Activated CD4-positive, alpha-beta T cell treated with anti-CD3 and anti-CD28 coated beads for 36 hours (primary cell): ENCODE data around the gene IDH3B. TPM values are rescaled to one million over a fixed set of nuclear protein-coding genes. Genes with fewer than 3 reads are reported as not detected.

Experiments used
- ATAC-seq: fragments of 200-7000 bp; cut with Tn5 transposase; one replicate; pipeline ENCODE4 v1.10.0; 2021; ENCODE audit warnings: mild to moderate bottlenecking, moderate library complexity
- CTCF ChIA-PET: fragments of 350-600 bp; sonication (Branson Sonifier 250); formaldehyde crosslinking; loops from one replicate; lab custom pipeline; 2021; ENCODE audit warnings: antibody characterized with exemption; lab: Charles Lee
- POLR2A ChIA-PET: fragments of 350-600 bp; sonication (Branson Sonifier 250); formaldehyde crosslinking; loops from one replicate; lab custom pipeline; 2021; ENCODE audit warnings: antibody characterized with exemption, inconsistent platforms; lab: Charles Lee
- DNase-seq: peaks from one replicate; pipeline ENCODE4 v3.0.0-alpha.2; 2020
- H3K27ac Mint-ChIP-seq: one replicate; pipeline ENCODE4 v1.8.0; 2021; ENCODE audit warnings: mixed read lengths
- H3K27me3 Mint-ChIP-seq: one replicate; pipeline ENCODE4 v1.8.0; 2021; ENCODE audit warnings: mixed read lengths
- H3K36me3 Mint-ChIP-seq: one replicate; pipeline ENCODE4 v1.8.0; 2021; ENCODE audit warnings: low read depth, mixed read lengths
- H3K4me1 Mint-ChIP-seq: one replicate; pipeline ENCODE4 v1.8.0; 2021; ENCODE audit warnings: mixed read lengths
- H3K4me3 Mint-ChIP-seq: one replicate; pipeline ENCODE4 v1.8.0; 2021; ENCODE audit warnings: mild to moderate bottlenecking, moderate library complexity, mixed read lengths
- H3K9me3 Mint-ChIP-seq: one replicate; pipeline ENCODE4 v1.8.0; 2021; ENCODE audit warnings: low read depth, mixed read lengths
- intact Hi-C, 2 experiments: fragments of 100-400 bp; cut with DNase I in 1 of 2; cut with micrococcal nuclease in 1 of 2; formaldehyde crosslinking; loops; one replicate each; pipeline versions ENCODE4 v1.14.2 to v1.15.1; 2022 to 2024; cut with DNase I, micrococcal nuclease
- microRNA-seq: library from miRNA; unstranded; fragments of <30 nt; microRNA quantifications from one replicate; pipeline ENCODE4 v1.2.0, GENCODE V29; 2021; ENCODE audit warnings: borderline replicate concordance
- total RNA-seq, 2 experiments: library from RNA; stranded (reverse); gene quantifications; one replicate each; pipeline ENCODE4 v1.2.3, GENCODE V29; 2021

IDH3B gene
- total RNA-seq, 2 experiments from 2014 or later: 92.4 to 115 TPM

DNA sequence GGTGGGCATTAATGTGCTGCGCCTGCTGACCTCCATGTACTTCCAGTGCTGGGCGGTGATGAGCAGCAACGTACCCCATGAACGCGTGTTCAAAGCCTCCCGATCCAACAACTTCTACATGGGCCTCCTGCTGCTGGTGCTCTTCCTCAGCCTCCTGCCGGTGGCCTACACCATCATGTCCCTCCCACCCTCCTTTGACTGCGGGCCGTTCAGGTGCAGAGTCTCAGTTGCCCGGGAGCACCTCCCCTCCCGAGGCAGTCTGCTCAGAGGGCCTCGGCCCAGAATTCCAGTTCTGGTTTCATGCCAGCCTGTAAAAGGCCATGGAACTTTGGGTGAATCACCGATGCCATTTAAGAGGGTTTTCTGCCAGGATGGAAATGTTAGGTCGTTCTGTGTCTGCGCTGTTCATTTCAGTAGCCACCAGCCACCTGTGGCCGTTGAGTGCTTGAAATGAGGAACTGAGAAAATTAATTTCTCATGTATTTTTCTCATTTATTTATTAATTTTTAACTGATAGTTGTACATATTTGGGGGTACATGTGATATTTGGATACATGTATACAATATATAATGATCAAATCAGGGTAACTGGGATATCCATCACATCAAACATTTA is 46.8 kb downstream of the IDH3B start:
- no peak overlapping the region for H3K4me3 Mint-ChIP-seq
- ATAC-seq (no peak), DNase-seq (no peak)
- no peaks in the 10 kb centered on the region for H3K36me3 Mint-ChIP-seq
- intact Hi-C loops: no loop called here
- ChIA-PET POLR2A (no interaction called here), CTCF (no interaction called here)
- no peaks in the 10 kb centered on the region for H3K9me3 Mint-ChIP-seq
- peaks cover 9% of the 10 kb centered on the region for H3K4me1 Mint-ChIP-seq
- H3K27ac Mint-ChIP-seq: no peak overlapping the region
- H3K27me3 Mint-ChIP-seq: peaks cover 17% of the 10 kb centered on the region

DNA sequence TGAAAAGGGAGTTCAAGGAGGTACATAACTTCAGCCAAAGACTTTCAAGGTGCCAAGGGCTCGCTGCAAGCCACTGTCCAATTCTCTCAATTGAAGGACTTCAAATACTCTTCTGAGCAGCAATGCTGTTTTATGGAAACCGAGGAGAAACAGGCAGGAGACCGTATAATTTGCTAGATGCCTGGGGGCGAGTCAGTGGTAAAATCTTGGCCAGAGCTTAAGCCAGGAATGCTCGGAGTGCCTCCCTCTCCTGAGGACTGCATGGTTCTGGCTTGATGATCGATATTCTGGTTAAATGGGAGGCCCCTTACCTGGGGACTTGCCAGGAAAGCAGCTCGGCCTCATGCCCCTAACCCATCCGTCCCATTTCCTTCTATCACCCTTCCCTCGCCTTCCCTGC is 47.4 kb downstream of the IDH3B start:
- Mint-ChIP-seq H3K4me3 (no peak overlapping the region), H3K27ac (no peak overlapping the region), H3K9me3 (no peaks in the 10 kb centered on the region), H3K36me3 (no peaks in the 10 kb centered on the region), H3K27me3 (peaks cover 18% of the 10 kb centered on the region), H3K4me1 (peaks cover 9% of the 10 kb centered on the region)
- no peak for DNase-seq
- ChIA-PET POLR2A (no interaction called here), CTCF (no interaction called here)
- no peak for ATAC-seq
- intact Hi-C loops: no loop called here

DNA sequence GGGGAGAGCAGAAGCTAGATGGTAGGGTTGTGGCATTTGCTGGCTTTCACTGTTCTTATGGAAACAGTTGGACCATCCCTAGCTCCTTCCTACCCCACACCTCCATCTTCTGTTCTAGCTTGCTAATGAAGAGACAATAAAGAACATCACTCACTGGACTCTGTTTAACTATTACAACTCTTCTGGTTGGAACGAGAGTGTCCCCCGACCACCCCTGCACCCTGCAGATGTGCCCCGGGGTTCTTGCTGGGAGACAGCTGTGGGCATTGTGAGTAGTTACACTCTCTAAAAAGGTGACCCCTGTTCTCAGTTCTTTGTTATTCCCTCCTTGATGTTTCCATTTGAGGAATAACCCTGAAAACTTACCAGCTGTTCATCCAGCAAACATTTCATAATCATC is 51.9 kb downstream of the IDH3B start:
- DNase-seq (no peak), ATAC-seq (no peak)
- POLR2A ChIA-PET: interaction anchor here (0.6 kb wide), 1 partner anchor 41 kb away, joined by 3 read pairs; no protein-coding TSS in a partner anchor
- peaks cover 25% of the 10 kb centered on the region for H3K27me3 Mint-ChIP-seq
- no peak overlapping the region for H3K27ac Mint-ChIP-seq
- no peaks in the 10 kb centered on the region for H3K4me1 Mint-ChIP-seq
- H3K36me3 Mint-ChIP-seq: peaks cover 2% of the 10 kb centered on the region
- intact Hi-C loops: no loop called here
- H3K9me3 Mint-ChIP-seq: peaks cover 5% of the 10 kb centered on the region
- H3K4me3 Mint-ChIP-seq: no peak overlapping the region
- CTCF ChIA-PET: interaction anchor here (0.6 to 1.2 kb wide), 3 partner anchors 10 to 99 kb away, joined by 3 to 4 read pairs (median 4); no protein-coding TSS in a partner anchor

DNA sequence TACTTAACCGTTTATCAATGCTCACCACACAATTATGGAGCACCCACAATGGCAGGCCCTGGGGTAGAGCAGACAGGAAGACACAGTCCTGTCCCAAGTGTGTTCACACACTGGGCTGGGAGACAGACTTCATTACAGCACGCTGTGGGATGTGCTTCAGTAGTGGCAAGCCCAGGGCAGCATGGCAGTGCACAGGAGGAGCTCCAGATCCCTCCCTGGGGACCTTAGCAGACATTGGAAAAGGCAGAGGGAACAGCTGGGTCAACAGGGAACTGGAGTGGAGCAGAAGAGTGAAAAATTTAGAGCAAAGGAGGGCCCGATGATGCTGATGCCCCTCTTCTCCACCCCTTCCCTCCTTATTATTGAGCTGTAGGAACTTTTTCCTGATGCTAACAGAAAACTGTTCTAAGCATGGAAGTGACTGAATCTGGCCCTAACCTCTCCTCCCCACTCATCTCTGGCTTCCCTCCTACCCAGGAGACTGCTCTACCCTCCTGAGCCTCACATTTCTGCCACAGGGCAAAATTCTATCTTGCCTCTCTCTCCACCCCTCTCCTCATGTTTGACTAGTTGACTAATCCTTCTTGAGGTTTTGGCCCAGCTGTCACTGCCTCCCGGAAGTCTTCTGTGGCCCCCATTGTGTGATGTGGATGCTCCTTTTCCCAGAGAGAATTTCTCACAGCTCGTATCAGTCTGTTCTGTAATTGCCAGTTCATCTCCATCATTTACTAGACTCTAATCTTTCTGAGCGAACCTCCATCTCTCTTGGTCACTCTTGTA is 52.9 kb downstream of the IDH3B start:
- H3K27me3 Mint-ChIP-seq: peaks cover 25% of the 10 kb centered on the region
- intact Hi-C loops: no loop called here
- peaks cover 2% of the 10 kb centered on the region for H3K36me3 Mint-ChIP-seq
- CTCF ChIA-PET: interaction anchor here (1.1 to 1.2 kb wide), 2 partner anchors 9 to 89 kb away, joined by 4 read pairs; no protein-coding TSS in a partner anchor
- no peak overlapping the region for H3K4me3 Mint-ChIP-seq
- DNase-seq: no peak
- peaks cover 7% of the 10 kb centered on the region for H3K9me3 Mint-ChIP-seq
- no peaks in the 10 kb centered on the region for H3K4me1 Mint-ChIP-seq
- H3K27ac Mint-ChIP-seq: no peak overlapping the region
- no peak for ATAC-seq
- POLR2A ChIA-PET: no interaction called here

DNA sequence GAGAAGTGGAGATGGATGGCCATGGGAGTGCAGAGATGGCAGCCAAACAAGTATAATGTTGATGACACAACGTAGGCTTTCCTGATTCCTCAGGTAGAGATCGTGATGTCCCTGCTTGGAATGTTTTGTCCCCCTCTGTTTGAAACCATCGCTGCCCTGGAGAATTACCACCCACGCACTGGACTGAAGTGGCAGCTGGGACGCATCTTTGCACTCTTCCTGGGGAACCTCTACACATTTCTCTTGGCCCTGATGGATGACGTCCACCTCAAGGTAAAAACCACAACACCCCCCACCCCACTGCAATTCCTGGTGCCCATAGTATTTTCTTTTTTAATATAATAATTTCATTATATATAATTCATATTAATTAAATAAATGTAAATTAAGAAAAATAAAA is 53.7 kb downstream of the IDH3B start:
- ChIA-PET CTCF (no interaction called here), POLR2A (no interaction called here)
- Mint-ChIP-seq H3K27ac (no peak overlapping the region), H3K36me3 (peaks cover 2% of the 10 kb centered on the region), H3K4me3 (no peak overlapping the region), H3K4me1 (no peaks in the 10 kb centered on the region), H3K9me3 (peaks cover 7% of the 10 kb centered on the region), H3K27me3 (peaks cover 22% of the 10 kb centered on the region)
- intact Hi-C loops: no loop called here
- ATAC-seq (no peak), DNase-seq (no peak)

Small RNA genes within 50 kb of the gene (microRNA-seq; reads per million reads assigned to microRNA genes)
- 59.2 reads per million, percentile 58 among the genes with 10 or more reads in this experiment for gene MIR1292

Other genes starting within 250 kb of the IDH3B start
- gene SNRPB, start 193.4 kb downstream of the IDH3B start, total RNA-seq: 100 to 1,000 TPM; 348 to 466 TPM
- gene ZNF343, start 155.3 kb downstream of the IDH3B start, total RNA-seq: 10 to 100 TPM in 1 of 2 experiments, 1 to 10 TPM in 1; 9.9 to 12.3 TPM
- not detected for gene TMC2, start 127.6 kb downstream of the IDH3B start, total RNA-seq
- 100 to 1,000 TPM; 504 to 532 TPM for gene NOP56, start 11.6 kb downstream of the IDH3B start, total RNA-seq
- gene EBF4, start 28.6 kb upstream of the IDH3B start, total RNA-seq: 1 to 10 TPM; 3.7 to 4.3 TPM
- 1 to 10 TPM; 2.7 to 2.9 TPM for gene CPXM1, start 136.4 kb upstream of the IDH3B start, total RNA-seq
- gene C20orf141, start 150.8 kb upstream of the IDH3B start, total RNA-seq: not detected
- gene TMEM239, start 152.1 kb upstream of the IDH3B start, total RNA-seq: not detected
- 10 to 100 TPM; 29.4 to 35.3 TPM for gene PCED1A, start 176.4 kb upstream of the IDH3B start, total RNA-seq
- 10 to 100 TPM; 32.3 to 47.6 TPM for gene VPS16, start 176.5 kb upstream of the IDH3B start, total RNA-seq
- 10 to 100 TPM; 58.5 to 86.3 TPM for gene PTPRA, start 209.3 kb upstream of the IDH3B start, total RNA-seq